Measurements from ENCODE around the gene TNNT1.

TNNT1 gene

GRCh38 chr19:55097864-55098715 is 50.9 kb downstream of the TNNT1 start:
- DNase-seq (ENCODE audit: low read depth): no peak
- H3K4me3 ChIP-seq (ENCODE audit: low read depth, low read length): no peak overlapping the region
- TF ChIP-seq CTCF (IDR thresholded peaks at IDR 0.05; ENCODE audit: control insufficient read depth, extremely low read depth, insufficient read depth): no peak

- TF ChIP-seq CTCF (IDR thresholded peaks at IDR 0.05; ENCODE audit: control insufficient read depth, extremely low read depth, insufficient read depth): no peak
- no peak for DNase-seq (ENCODE audit: low read depth)
- no peak overlapping the region for H3K4me3 ChIP-seq (ENCODE audit: low read depth, low read length)
These were observed 52.8 kb downstream of the TNNT1 start for GRCh38 chr19:55096061-55096701.

- DNase-seq (ENCODE audit: low read depth): no peak
- no peak for TF ChIP-seq CTCF (IDR thresholded peaks at IDR 0.05; ENCODE audit: control insufficient read depth, extremely low read depth, insufficient read depth)
- no peak overlapping the region for H3K4me3 ChIP-seq (ENCODE audit: low read depth, low read length)
These were observed 53.5 kb downstream of the TNNT1 start for GRCh38 chr19:55095260-55096060.

- no peak for DNase-seq (ENCODE audit: low read depth)
- no peak overlapping the region for H3K4me3 ChIP-seq (ENCODE audit: low read depth, low read length)
- TF ChIP-seq CTCF (IDR thresholded peaks at IDR 0.05; ENCODE audit: control insufficient read depth, extremely low read depth, insufficient read depth): no peak
These were observed 54.3 kb downstream of the TNNT1 start for GRCh38 chr19:55094456-55095259.

- no peak overlapping the region for H3K4me3 ChIP-seq (ENCODE audit: low read depth, low read length)
- no peak for TF ChIP-seq CTCF (IDR thresholded peaks at IDR 0.05; ENCODE audit: control insufficient read depth, extremely low read depth, insufficient read depth)
- DNase-seq (ENCODE audit: low read depth): no peak
These were observed 56.3 kb downstream of the TNNT1 start for GRCh38 chr19:55092423-55093318.
